ENCODE measurements around the gene BIN1.
"Not testable (repeated sequence)": the region's sequence is repeated elsewhere in the genome, so short reads cannot be mapped to it uniquely, and the experiment has no call there.

BIN1 gene

GRCh38 chr2:127137225-127137624, 30.3 kb upstream of the BIN1 start:
- Histone ChIP-seq H3K4me3 (no peak overlapping the region), H3K27ac (no peak overlapping the region)

GRCh38 chr2:127134833-127135830, 28.2 kb upstream of the BIN1 start:
- Histone ChIP-seq H3K27ac (peak overlapping the region in 3 of 21 experiments; percentile 7 to 62 (median 11)), H3K4me3 (no peak overlapping the region)

- H3K4me3 ChIP-seq, result no peak overlapping the region
These were observed 27.3 kb upstream of the BIN1 start for GRCh38 chr2:127134235-127134634.

DNA sequence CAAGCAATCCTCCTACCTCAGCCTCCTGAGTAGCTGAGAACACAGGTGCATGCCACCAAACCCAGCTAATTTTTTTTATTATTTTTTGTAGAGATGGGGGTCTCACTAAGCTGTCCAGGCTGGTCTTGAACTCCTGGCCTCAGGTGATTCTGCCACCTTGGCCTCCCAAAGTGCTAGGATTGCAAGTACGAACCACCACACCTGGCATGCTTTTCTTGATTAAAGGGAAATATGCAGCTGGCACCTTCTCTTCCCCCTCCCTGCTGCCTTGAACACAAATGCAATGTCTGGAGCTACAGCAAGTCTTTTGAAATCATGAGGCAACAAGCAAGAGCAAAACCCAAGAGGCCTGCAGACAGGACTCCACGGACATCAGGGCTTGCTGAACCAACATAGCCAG, 26.8 kb upstream of the BIN1 start:
- no peak overlapping the region for H3K4me3 ChIP-seq
- H3K27ac ChIP-seq, result no peak overlapping the region

More at GRCh38 chr2:127134235-127134634, 27.3 kb upstream of the BIN1 start:
- H3K27ac ChIP-seq, result peak overlapping the region in 1 of 21 experiments; percentile 62

DNA sequence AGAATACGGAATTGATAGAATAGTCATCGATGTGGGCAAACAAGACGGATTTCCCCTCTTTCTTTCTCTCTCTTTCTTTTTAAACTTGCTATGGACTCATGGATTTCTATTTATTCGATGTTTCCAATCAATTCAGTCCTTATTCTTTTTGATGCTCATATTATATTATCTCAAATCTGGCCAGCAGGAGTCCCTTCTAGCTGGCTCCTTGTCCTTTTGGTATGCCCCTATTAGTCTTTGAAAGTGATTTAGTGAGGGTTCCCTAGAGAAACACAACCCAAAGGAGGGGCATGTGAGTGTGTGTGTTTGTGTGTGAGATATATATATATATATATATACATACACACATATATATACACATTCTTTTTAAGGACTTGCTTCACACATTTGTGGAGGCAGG, 23.5 kb upstream of the BIN1 start:
- Histone ChIP-seq H3K4me3 (no peak overlapping the region), H3K27ac (no peak overlapping the region)

DNA sequence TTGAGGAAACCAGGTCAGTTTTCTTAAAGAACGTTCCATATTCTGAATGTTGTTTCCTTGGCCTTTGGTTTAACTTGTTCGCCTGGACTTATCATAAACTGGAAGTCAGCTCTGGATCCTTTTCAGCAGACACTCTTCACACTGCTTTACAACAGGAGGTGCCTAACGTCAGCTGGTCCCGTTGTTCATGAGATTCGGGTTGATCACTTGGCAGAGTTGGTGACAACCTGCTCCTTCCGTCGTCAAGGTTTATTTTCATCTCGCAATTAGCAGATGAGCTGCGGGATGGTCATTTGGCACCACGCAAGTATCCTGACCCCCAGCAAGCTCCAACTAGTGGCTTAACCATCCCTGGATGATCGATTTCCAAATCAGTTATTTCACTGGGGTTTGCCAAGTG, 23.0 kb upstream of the BIN1 start:
- Histone ChIP-seq H3K4me3 (no peak overlapping the region), H3K27ac (no peak overlapping the region)

- no peak overlapping the region for H3K27ac ChIP-seq
- H3K4me3 ChIP-seq, result no peak overlapping the region
These were observed 21.5 kb upstream of the BIN1 start for GRCh38 chr2:127128445-127128904.

- Histone ChIP-seq H3K27ac (no peak overlapping the region), H3K4me3 (no peak overlapping the region)
These were observed 18.9 kb upstream of the BIN1 start for GRCh38 chr2:127125821-127126220.

- H3K4me3 ChIP-seq, result no peak overlapping the region
- H3K27ac ChIP-seq, result no peak overlapping the region
These were observed 17.5 kb upstream of the BIN1 start for GRCh38 chr2:127124426-127124825.

- no peak overlapping the region for H3K4me3 ChIP-seq
- H3K27ac ChIP-seq, result no peak overlapping the region
These were observed 15.5 kb upstream of the BIN1 start for GRCh38 chr2:127122361-127123027.

DNA sequence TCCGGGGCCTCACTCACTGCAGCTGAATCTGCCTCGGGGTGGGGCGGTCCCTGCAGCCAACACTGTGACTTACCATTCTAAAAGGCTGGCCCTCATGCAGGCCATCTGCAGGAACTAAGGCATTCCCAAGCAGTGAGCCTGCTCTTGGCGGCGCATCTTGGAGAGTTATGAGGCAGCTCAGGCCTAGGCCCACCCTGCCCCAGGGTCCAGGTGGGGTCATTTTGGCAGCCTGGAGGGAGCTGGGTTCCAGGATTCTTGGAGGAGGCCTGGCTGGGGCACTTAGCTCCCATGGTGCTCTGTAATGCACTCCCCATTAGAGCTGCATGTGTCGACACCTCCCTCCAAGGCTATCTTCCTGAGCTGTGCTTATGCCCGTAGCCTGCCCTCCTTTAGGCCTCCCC, 14.8 kb upstream of the BIN1 start:
- Histone ChIP-seq H3K4me3 (no peak overlapping the region), H3K27ac (peak overlapping the region in 1 of 21 experiments; percentile 39)

- H3K27ac ChIP-seq, result peak overlapping the region in 3 of 21 experiments; percentile 11 to 39 (median 26)
- no peak overlapping the region for H3K4me3 ChIP-seq
These were observed 14.4 kb upstream of the BIN1 start for GRCh38 chr2:127121353-127121752.

DNA sequence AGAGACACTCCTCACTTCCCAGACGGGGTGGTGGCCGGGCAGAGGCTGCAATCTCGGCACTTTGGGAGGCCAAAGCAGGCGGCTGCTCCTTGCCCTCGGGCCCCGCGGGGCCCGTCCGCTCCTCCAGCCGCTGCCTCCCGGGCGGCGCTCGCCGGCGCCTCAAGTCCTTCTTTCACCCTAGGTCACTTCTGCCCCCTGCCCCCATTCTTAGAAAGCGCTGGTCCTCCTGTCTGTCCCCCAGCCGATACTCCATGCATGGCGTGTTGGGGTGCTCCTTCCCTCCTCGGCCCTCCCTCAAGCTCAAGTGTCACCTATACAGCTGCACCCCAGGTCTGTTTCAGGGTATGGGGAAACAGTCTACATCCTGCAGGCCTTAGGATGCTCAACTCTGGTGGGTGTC, 13.5 kb upstream of the BIN1 start:
- H3K4me3 ChIP-seq, result not testable (repeated sequence)
- peak overlapping the region in 1 of 21 experiments; percentile 26 for H3K27ac ChIP-seq

GRCh38 chr2:127118467-127118866, 11.5 kb upstream of the BIN1 start:
- no peak overlapping the region for H3K27ac ChIP-seq
- no peak overlapping the region for H3K4me3 ChIP-seq

DNA sequence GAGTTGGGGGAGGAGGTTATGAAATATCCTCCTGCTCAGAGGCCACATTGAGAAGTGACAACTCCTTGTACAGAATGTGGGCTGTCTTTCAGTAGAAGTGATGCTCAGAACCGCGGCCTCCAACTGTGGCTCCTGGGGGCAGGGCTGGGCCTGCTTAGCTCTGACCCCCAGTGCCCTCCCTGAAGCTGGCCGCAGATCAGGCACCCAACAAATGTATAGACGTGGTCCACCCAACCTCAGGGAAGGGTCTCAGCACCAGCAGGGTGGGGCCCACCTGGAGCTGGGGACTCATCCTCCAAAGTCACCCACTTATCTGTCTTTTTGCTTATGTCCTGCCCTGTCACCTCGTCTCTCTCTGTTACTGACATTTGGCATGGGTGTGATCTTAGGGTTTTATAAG, 11.1 kb upstream of the BIN1 start:
- Histone ChIP-seq H3K4me3 (no peak overlapping the region), H3K27ac (no peak overlapping the region)

DNA sequence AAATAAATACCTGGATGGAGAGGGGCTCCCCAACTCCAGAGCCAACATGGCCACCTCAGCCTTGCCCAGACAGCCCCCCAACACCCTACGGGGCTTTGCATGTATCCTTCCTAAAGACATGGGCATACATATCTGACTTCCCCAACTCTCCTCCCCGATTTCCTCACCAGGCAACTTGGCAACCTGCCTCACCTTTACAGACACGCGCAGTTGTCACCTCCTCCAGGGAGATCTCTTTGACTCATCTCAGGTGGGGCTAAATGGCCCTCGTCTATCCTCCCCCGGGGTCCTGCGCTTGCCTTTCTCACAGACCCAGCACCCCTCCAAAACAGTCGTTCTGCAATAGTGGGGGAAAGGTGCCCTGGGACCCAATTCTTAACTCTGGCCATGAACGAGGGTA, 10.6 kb upstream of the BIN1 start:
- Histone ChIP-seq H3K27ac (no peak overlapping the region), H3K4me3 (no peak overlapping the region)

GRCh38 chr2:127115471-127116199, 8.7 kb upstream of the BIN1 start:
- Histone ChIP-seq H3K4me3 (no peak overlapping the region), H3K27ac (no peak overlapping the region)

DNA sequence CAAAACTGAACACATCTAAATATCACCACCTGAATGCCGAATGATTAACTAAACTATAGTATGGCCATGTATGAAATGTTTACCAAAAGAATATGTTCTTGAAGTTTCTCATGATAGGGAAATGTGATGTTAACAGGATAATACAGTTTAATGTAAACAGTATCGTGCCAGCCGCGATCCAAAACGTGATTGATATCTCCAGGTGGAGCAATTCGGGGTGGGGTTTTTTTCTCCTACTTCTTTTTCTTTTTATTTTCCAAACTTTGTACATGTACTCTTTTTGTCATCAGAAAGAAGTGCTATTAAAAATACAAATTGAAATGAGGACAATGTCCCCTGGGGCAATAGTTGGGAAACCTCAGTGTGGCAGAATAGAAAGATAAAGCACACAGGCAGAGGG, 4.0 kb upstream of the BIN1 start:
- no peak overlapping the region for H3K27ac ChIP-seq
- H3K4me3 ChIP-seq, result no peak overlapping the region

- Histone ChIP-seq H3K4me3 (peak overlapping the region in 1 of 7 experiments; percentile 77), H3K27ac (peak overlapping the region in 2 of 21 experiments; percentile 74 to 78)
These were observed 1.2 kb upstream of the BIN1 start for GRCh38 chr2:127108090-127108523.

- peak overlapping the region; percentile 55 to 89 (median 77) for H3K4me3 ChIP-seq
- H3K27ac ChIP-seq, result peak overlapping the region in 17 of 21 experiments; percentile 20 to 85 (median 74)
These were observed 657 bp upstream of the BIN1 start for GRCh38 chr2:127107622-127107999.

Measured in skin epidermis (tissue), 12 donors.